HepG2 (cell line): Measurements from ENCODE around the gene PSMA4. TPM values are rescaled to one million over a fixed set of nuclear protein-coding genes. Genes with fewer than 3 reads are reported as not detected.

Experiments used
- CHD4 ChIP-seq: fragments of 200-600 bp; sonication (generic); IDR thresholded peaks from 2 replicates; pipeline ENCODE4 v1.7.0; 2017; ENCODE audit warnings: mild to moderate bottlenecking, low read length, borderline replicate concordance
- DMAP1 ChIP-seq: IDR thresholded peaks from 2 replicates; pipeline ENCODE4 v1.6.1; 2016
- HMGA1 ChIP-seq: sonication (generic); formaldehyde crosslinking; conservative IDR thresholded peaks from 2 replicates; pipeline ENCODE4 v1.4.0; 2020; ENCODE audit warnings: missing genetic modification reagents
- LCORL ChIP-seq, 2 experiments: fragments of 450-650 bp in 1 of 2; sonication (generic) in 1 of 2; formaldehyde crosslinking in 1 of 2; IDR thresholded peaks; 2 replicates each; pipeline versions ENCODE4 v1.5.0 to v1.6.1; 2017 to 2020; ENCODE audit warnings: antibody characterized with exemption in 1 of 2, missing genetic modification reagents in 1 of 2
- PAWR ChIP-seq: sonication (generic); formaldehyde crosslinking; IDR thresholded peaks from 2 replicates; pipeline ENCODE4 v1.4.0; 2020; ENCODE audit warnings: missing genetic modification reagents, mild to moderate bottlenecking, borderline replicate concordance
- RELA ChIP-seq: sonication (generic); formaldehyde crosslinking; IDR thresholded peaks from 2 replicates; pipeline ENCODE4 v1.4.0; 2020; ENCODE audit warnings: missing genetic modification reagents
- RFXANK ChIP-seq: IDR thresholded peaks from 2 replicates; pipeline ENCODE4 v1.6.1; 2016
- SIN3A ChIP-seq: IDR thresholded peaks from 2 replicates; pipeline ENCODE4 v1.6.1; 2011; ENCODE audit warnings: low read depth, mild to moderate bottlenecking, control low read depth, low read length, borderline replicate concordance
- ZNF414 ChIP-seq: sonication (generic); formaldehyde crosslinking; IDR thresholded peaks from 2 replicates; pipeline ENCODE4 v1.5.0; 2020; ENCODE audit warnings: missing genetic modification reagents
- polyA plus RNA-seq, 8 experiments: library from polyadenylated mRNA; depleted of rRNA in 3 of 8; stranded (reverse) in 7 of 8; unstranded in 1 of 8; fragments of >200 nt; fragmentation: Illumina TruSeq in 4 of 8; extraction: Trizol in 4 of 8; gene quantifications; 2 replicates each; pipeline versions ENCODE4 v1.2.1 to v1.2.3, GENCODE V29; 2011 to 2016; ENCODE audit warnings: low read depth in 4 of 8, missing spikeins in 1 of 8, mixed read lengths in 1 of 8; ENCODE audit not compliant: insufficient read depth in 1 of 8
- total RNA-seq, 5 experiments: library from RNA; depleted of rRNA; stranded (reverse); fragments of >200 nt; fragmentation: Illumina TruSeq; extraction: Trizol; gene quantifications; 2 replicates each; pipeline ENCODE4 v1.2.3, GENCODE V29; 2016; ENCODE audit warnings: low read depth in 1 of 5
- TF ChIP-seq, protein P1 (sequence below): sonication (generic); formaldehyde crosslinking; IDR thresholded peaks from 2 replicates; pipeline ENCODE4 v1.4.0; 2020; ENCODE audit warnings: mild to moderate bottlenecking, missing genetic modification reagents, borderline replicate concordance
- TF ChIP-seq, protein P2 (sequence below): sonication (generic); formaldehyde crosslinking; IDR thresholded peaks from one replicate; pipeline ENCODE4 v1.5.1; 2020; ENCODE audit warnings: mild to moderate bottlenecking, missing genetic modification reagents; ENCODE audit errors: not compliant biosample characterization
- TF ChIP-seq, protein P3 (sequence below): IDR thresholded peaks from 2 replicates; pipeline ENCODE4 v1.6.1; 2016; ENCODE audit warnings: low read depth, borderline replicate concordance
- TF ChIP-seq, protein P4 (sequence below): sonication (generic); formaldehyde crosslinking; IDR thresholded peaks from 2 replicates; pipeline ENCODE4 v1.4.0; 2020; ENCODE audit warnings: low read depth, mild to moderate bottlenecking, missing genetic modification reagents
- TF ChIP-seq, protein P5 (sequence below): IDR thresholded peaks from 2 replicates; pipeline ENCODE4 v1.6.1; 2016

The PSMA4 gene
- total and polyA plus RNA-seq, 2 of the 13 experiments (the other 11 are each of a cell fraction or from before 2014, with no cell fraction given), result 202 to 404 TPM

DNA sequence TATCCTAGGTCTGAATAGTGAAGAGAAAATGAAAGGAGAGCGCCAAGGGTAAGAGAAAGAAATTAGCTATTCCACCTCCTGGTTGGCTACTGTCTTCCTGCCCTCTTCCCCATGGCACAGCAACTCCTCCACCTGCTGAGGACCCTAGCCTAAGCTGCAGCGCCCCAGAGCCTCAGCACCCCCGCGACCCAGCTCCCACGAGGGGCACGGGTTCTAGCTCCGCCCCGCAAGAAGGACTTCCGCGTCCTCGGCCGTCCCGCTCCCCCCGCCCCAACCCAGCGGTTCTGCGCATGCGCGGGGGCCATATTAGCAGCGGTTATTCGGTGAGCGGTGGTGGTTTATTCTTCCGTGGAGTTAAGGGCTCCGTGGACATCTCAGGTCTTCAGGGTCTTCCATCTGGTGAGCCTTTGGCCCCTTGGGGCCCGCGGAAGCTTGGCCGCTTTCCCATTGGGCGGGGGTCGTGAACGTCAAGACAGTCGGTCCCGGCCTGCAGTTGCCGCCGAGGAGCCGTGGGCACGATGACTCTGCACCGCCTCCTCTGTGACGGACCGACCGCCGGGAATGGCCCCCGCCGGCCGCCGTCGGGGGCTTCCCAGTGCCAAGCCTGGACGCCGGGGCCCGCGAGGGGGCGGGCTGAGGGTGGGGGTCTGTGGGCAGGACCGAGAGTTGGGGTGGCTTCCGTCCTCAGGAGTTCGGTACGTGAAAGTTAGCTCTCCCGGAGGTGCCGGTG lies at the start of gene PSMA4 (continued):
- TF ChIP-seq, protein P1, sequence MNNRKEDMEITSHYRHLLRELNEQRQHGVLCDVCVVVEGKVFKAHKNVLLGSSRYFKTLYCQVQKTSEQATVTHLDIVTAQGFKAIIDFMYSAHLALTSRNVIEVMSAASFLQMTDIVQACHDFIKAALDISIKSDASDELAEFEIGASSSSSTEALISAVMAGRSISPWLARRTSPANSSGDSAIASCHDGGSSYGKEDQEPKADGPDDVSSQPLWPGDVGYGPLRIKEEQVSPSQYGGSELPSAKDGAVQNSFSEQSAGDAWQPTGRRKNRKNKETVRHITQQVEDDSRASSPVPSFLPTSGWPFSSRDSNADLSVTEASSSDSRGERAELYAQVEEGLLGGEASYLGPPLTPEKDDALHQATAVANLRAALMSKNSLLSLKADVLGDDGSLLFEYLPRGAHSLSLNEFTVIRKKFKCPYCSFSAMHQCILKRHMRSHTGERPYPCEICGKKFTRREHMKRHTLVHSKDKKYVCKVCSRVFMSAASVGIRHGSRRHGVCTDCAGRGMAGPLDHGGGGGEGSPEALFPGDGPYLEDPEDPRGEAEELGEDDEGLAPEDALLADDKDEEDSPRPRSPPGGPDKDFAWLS (CRISPR knock-in tag), result no peak
- TF ChIP-seq HMGA1, result no peak
- peak; percentile 86 for TF ChIP-seq DMAP1 (CRISPR knock-in tag)
- TF ChIP-seq CHD4, result no peak
- TF ChIP-seq, protein P2, sequence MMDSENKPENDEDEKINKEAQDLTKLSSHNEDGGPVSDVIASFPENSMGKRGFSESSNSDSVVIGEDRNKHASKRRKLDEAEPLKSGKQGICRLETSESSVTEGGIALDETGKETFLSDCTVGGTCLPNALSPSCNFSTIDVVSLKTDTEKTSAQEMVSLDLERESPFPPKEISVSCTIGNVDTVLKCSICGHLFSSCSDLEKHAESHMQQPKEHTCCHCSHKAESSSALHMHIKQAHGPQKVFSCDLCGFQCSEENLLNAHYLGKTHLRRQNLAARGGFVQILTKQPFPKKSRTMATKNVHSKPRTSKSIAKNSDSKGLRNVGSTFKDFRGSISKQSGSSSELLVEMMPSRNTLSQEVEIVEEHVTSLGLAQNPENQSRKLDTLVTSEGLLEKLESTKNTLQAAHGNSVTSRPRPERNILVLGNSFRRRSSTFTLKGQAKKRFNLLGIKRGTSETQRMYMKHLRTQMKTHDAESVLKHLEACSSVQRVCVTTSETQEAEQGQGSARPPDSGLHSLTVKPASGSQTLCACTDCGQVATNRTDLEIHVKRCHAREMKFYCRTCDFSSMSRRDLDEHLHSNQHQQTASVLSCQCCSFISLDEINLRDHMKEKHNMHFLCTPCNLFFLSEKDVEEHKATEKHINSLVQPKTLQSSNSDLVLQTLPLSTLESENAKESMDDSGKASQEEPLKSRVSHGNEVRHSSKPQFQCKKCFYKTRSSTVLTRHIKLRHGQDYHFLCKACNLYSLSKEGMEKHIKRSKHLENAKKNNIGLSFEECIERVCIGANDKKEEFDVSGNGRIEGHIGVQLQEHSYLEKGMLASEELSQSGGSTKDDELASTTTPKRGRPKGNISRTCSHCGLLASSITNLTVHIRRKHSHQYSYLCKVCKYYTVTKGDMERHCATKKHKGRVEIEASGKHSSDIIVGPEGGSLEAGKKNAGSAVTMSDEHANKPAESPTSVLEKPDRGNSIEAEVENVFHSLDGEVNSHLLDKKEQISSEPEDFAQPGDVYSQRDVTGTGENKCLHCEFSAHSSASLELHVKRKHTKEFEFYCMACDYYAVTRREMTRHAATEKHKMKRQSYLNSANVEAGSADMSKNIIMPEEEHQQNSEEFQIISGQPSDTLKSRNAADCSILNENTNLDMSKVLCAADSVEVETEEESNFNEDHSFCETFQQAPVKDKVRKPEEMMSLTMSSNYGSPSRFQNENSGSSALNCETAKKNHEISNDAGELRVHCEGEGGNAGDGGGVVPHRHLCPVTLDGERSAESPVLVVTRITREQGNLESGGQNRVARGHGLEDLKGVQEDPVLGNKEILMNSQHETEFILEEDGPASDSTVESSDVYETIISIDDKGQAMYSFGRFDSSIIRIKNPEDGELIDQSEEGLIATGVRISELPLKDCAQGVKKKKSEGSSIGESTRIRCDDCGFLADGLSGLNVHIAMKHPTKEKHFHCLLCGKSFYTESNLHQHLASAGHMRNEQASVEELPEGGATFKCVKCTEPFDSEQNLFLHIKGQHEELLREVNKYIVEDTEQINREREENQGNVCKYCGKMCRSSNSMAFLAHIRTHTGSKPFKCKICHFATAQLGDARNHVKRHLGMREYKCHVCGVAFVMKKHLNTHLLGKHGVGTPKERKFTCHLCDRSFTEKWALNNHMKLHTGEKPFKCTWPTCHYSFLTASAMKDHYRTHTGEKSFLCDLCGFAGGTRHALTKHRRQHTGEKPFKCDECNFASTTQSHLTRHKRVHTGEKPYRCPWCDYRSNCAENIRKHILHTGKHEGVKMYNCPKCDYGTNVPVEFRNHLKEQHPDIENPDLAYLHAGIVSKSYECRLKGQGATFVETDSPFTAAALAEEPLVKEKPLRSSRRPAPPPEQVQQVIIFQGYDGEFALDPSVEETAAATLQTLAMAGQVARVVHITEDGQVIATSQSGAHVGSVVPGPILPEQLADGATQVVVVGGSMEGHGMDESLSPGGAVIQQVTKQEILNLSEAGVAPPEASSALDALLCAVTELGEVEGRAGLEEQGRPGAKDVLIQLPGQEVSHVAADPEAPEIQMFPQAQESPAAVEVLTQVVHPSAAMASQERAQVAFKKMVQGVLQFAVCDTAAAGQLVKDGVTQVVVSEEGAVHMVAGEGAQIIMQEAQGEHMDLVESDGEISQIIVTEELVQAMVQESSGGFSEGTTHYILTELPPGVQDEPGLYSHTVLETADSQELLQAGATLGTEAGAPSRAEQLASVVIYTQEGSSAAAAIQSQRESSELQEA (CRISPR knock-in tag), result peak; percentile 57
- peak; percentile 46; the same call in 1 of the 2 replicates for TF ChIP-seq ZNF414
- no peak for TF ChIP-seq LCORL (IDR thresholded peaks at IDR 0.05)
- peak; percentile 36 for TF ChIP-seq LCORL (CRISPR knock-in tag; IDR thresholded peaks at IDR 0.05)
- TF ChIP-seq, protein P3, sequence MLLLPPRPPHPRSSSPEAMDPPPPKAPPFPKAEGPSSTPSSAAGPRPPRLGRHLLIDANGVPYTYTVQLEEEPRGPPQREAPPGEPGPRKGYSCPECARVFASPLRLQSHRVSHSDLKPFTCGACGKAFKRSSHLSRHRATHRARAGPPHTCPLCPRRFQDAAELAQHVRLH (CRISPR knock-in tag), result no peak
- TF ChIP-seq, protein P4, sequence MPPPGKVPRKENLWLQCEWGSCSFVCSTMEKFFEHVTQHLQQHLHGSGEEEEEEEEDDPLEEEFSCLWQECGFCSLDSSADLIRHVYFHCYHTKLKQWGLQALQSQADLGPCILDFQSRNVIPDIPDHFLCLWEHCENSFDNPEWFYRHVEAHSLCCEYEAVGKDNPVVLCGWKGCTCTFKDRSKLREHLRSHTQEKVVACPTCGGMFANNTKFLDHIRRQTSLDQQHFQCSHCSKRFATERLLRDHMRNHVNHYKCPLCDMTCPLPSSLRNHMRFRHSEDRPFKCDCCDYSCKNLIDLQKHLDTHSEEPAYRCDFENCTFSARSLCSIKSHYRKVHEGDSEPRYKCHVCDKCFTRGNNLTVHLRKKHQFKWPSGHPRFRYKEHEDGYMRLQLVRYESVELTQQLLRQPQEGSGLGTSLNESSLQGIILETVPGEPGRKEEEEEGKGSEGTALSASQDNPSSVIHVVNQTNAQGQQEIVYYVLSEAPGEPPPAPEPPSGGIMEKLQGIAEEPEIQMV (CRISPR knock-in tag), result no peak
- TF ChIP-seq, protein P5, sequence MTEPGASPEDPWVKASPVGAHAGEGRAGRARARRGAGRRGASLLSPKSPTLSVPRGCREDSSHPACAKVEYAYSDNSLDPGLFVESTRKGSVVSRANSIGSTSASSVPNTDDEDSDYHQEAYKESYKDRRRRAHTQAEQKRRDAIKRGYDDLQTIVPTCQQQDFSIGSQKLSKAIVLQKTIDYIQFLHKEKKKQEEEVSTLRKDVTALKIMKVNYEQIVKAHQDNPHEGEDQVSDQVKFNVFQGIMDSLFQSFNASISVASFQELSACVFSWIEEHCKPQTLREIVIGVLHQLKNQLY (CRISPR knock-in tag), result no peak
- no peak for TF ChIP-seq PAWR (CRISPR knock-in tag)
- no peak for TF ChIP-seq RFXANK (CRISPR knock-in tag)
- TF ChIP-seq RELA (CRISPR knock-in tag), result no peak
- TF ChIP-seq SIN3A, result no peak; the same call in 1 of the 2 replicates
